PC-9 (cell line): ENCODE results near the gene SEMA5A. TPM values are rescaled to one million over a fixed set of nuclear protein-coding genes. Genes with fewer than 3 reads are reported as not detected.
"Not testable (repeated sequence)": the region's sequence is repeated elsewhere in the genome, so short reads cannot be mapped to it uniquely, and the experiment has no call there.

ENCODE experiments used
- BruUV-seq: library from RNA; stranded (reverse); fragments of 400-500 nt; replicated peaks from 2 replicates; lab custom pipeline; 2021; lab: Mats Ljungman, UMichigan
- CTCF ChIA-PET: fragments of 300-600 bp; sonication (Branson Sonifier 250); formaldehyde crosslinking; loops from one replicate; lab custom pipeline; 2022; ENCODE audit warnings: antibody characterized with exemption; lab: Charles Lee
- POLR2A ChIA-PET: fragments of 300-600 bp; sonication (Branson Sonifier 250); formaldehyde crosslinking; loops from one replicate; lab custom pipeline; 2022; ENCODE audit warnings: antibody characterized with exemption; ENCODE audit not compliant: unreplicated experiment; lab: Charles Lee
- DNase-seq, 2 experiments: peaks; one replicate each; pipeline versions ENCODE4 v3.0.0 to v3.0.0-alpha.2; 2015 to 2022; ENCODE audit warnings: mixed read lengths in 1 of 2
- H2AFZ ChIP-seq: fragments of 200-600 bp; sonication (generic); 2 replicates; pipeline ENCODE4 v1.8.1; 2017; ENCODE audit warnings: antibody characterized with exemption
- H3F3A ChIP-seq: fragments of 200-600 bp; sonication (generic); 2 replicates; pipeline ENCODE4 v1.8.1; 2017; ENCODE audit warnings: antibody characterized with exemption, mild to moderate bottlenecking, low read depth; ENCODE audit not compliant: insufficient read depth
- H3K27ac ChIP-seq: fragments of 200-600 bp; sonication (generic); 2 replicates; pipeline ENCODE4 v1.6.1; 2016; ENCODE audit warnings: mixed run types
- H3K27me3 ChIP-seq: fragments of 200-600 bp; sonication (generic); 2 replicates; pipeline ENCODE4 v1.6.1; 2016; ENCODE audit warnings: low read depth, mixed run types; ENCODE audit not compliant: insufficient read depth
- H3K36me3 ChIP-seq: fragments of 200-600 bp; sonication (generic); 2 replicates; pipeline ENCODE4 v1.6.1; 2016; ENCODE audit warnings: low read depth, mixed run types
- H3K4me1 ChIP-seq: fragments of 200-600 bp; sonication (generic); replicated peaks from 2 replicates; pipeline ENCODE4 v1.6.1; 2016; ENCODE audit warnings: mixed run types; ENCODE audit not compliant: insufficient read depth
- H3K4me2 ChIP-seq: fragments of 200-600 bp; sonication (generic); 2 replicates; pipeline ENCODE4 v1.6.1; 2017; ENCODE audit warnings: mixed run types
- H3K4me3 ChIP-seq: fragments of 200-600 bp; sonication (generic); 2 replicates; pipeline ENCODE4 v1.6.1; 2016; ENCODE audit warnings: mixed run types
- H3K79me2 ChIP-seq: fragments of 200-600 bp; sonication (generic); 2 replicates; pipeline ENCODE4 v1.6.1; 2017; ENCODE audit warnings: low read depth, mixed run types
- H3K9me2 ChIP-seq: fragments of 200-600 bp; sonication (generic); 2 replicates; pipeline ENCODE4 v1.8.1; 2017; ENCODE audit warnings: mild to moderate bottlenecking; ENCODE audit not compliant: insufficient read depth
- H3K9me3 ChIP-seq: fragments of 200-600 bp; sonication (generic); 2 replicates; pipeline ENCODE4 v1.8.1; 2016; ENCODE audit warnings: low read depth; ENCODE audit not compliant: insufficient read depth
- H4K20me1 ChIP-seq: fragments of 200-600 bp; sonication (generic); 2 replicates; pipeline ENCODE4 v1.8.1; 2017; ENCODE audit not compliant: insufficient read depth
- EZH2 ChIP-seq: fragments of 200-600 bp; sonication (generic); IDR thresholded peaks from 2 replicates; pipeline ENCODE4 v1.8.0; 2017; ENCODE audit warnings: antibody characterized with exemption, low read depth
- intact Hi-C: fragments of 100-400 bp; cut with micrococcal nuclease; formaldehyde crosslinking; loops from one replicate; pipeline ENCODE4 v1.10.0; 2022; ENCODE audit not compliant: unreplicated experiment
- total RNA-seq: library from RNA; stranded (reverse); gene quantifications from 2 replicates; pipeline ENCODE4 v1.2.3, GENCODE V29; 2021
- TF ChIP-seq, protein P1 (sequence below): fragments of 200-600 bp; sonication (generic); conservative IDR thresholded peaks from 2 replicates; pipeline ENCODE4 v1.6.1; 2017; ENCODE audit warnings: mixed run types, antibody characterized with exemption, mild to moderate bottlenecking, moderate library complexity

SEMA5A gene
- total RNA-seq, 1 experiment from 2014 or later: not detected

DNA sequence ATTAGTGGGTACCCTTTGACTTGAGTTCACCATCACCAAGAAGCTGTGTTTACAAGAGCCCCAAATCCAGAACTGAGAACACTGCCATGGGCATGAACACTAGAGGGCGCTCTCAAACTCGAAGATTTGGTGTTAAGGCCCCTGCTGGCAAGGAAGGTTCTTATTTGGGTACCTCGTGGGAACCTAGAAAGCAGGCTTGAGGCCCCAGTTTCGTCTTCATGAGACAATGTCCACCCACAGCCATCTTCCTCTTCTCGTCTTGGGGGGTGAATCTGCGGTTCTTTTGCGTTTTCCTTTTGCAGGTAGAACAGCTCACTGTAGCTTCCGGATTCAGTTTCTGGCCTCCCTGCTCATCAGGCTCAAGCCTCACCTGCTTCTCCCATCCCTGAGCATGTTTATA, 184.0 kb downstream of the SEMA5A start:
- Histone ChIP-seq H3K4me1 (peaks cover 19% of the 10 kb centered on the region), H3K4me3 (no peak overlapping the region), H3K9me2 (no peaks in the 10 kb centered on the region), H3K9me3 (no peaks in the 10 kb centered on the region; the same call in 1 of the 2 replicates), H3K36me3 (no peaks in the 10 kb centered on the region), H3K27me3 (no peaks in the 10 kb centered on the region), H3K27ac (no peak overlapping the region), H3F3A (0 out of 2 replicates have a peak, but pooled peaks cover 3% of the 10 kb centered on the region), H2AFZ (no peak overlapping the region), H4K20me1 (no peaks in the 10 kb centered on the region), H3K4me2 (no peak overlapping the region), H3K79me2 (no peaks in the 10 kb centered on the region)
- DNase-seq: peak; percentile 49 to 66
- intact Hi-C loops: loop anchor here (10.0 kb wide), 1 partner anchor 183 kb away; the partner anchor contains the start of gene SEMA5A
- BruUV-seq: no TSS peak
- TF ChIP-seq, protein P1, sequence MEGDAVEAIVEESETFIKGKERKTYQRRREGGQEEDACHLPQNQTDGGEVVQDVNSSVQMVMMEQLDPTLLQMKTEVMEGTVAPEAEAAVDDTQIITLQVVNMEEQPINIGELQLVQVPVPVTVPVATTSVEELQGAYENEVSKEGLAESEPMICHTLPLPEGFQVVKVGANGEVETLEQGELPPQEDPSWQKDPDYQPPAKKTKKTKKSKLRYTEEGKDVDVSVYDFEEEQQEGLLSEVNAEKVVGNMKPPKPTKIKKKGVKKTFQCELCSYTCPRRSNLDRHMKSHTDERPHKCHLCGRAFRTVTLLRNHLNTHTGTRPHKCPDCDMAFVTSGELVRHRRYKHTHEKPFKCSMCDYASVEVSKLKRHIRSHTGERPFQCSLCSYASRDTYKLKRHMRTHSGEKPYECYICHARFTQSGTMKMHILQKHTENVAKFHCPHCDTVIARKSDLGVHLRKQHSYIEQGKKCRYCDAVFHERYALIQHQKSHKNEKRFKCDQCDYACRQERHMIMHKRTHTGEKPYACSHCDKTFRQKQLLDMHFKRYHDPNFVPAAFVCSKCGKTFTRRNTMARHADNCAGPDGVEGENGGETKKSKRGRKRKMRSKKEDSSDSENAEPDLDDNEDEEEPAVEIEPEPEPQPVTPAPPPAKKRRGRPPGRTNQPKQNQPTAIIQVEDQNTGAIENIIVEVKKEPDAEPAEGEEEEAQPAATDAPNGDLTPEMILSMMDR: peak; percentile 95
- TF ChIP-seq EZH2: no peak
- POLR2A ChIA-PET: no interaction called here
- CTCF ChIA-PET: no interaction called here

DNA sequence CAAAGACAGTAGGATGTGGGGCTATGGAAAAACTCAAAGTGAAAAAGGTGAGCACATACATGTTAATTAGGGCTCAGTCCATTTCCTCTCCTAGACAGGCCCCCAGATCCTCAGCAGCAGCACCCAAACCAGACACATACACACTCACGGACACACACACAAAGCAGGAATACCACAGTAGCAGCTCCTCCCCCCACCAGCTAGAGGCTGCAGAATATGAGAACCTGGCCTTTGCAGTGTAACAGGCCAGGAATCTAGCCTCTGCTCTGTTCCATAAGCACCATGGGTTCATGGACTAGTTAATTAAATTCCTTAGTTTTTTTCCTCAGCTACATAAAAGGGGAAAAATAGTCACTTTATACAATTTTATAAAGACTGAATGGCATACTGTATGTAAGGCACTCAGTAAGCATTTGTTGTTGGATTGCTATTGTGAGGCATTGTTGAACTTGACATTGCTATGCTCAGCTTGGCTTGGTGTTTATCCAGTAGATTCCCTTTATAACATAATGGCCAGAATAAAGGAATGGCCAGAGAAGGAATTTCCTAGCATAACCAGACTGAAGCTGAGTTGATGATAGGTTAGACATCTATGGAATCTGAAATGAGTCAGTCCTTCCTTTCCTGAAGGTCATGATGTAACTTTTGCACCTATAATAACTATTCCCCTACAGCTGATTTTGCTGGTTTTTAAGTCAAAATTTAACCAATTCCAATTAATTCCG, 186.8 kb downstream of the SEMA5A start:
- Histone ChIP-seq H3K27me3 (no peaks in the 10 kb centered on the region), H3K27ac (no peak overlapping the region), H3F3A (peaks cover 8% of the 10 kb centered on the region; the same call in 1 of the 2 replicates), H4K20me1 (no peaks in the 10 kb centered on the region), H3K9me2 (no peaks in the 10 kb centered on the region), H3K4me3 (no peak overlapping the region), H3K79me2 (no peaks in the 10 kb centered on the region), H3K4me1 (peaks cover 29% of the 10 kb centered on the region), H3K4me2 (peak overlapping the region; percentile 24), H2AFZ (no peak overlapping the region), H3K9me3 (no peaks in the 10 kb centered on the region; the same call in 1 of the 2 replicates), H3K36me3 (no peaks in the 10 kb centered on the region)
- ChIA-PET POLR2A (no interaction called here), CTCF (no interaction called here)
- TF ChIP-seq EZH2: no peak
- DNase-seq: peak in 1 of 2 experiments; percentile 75
- no TSS peak for BruUV-seq
- intact Hi-C loops: no loop called here

DNA sequence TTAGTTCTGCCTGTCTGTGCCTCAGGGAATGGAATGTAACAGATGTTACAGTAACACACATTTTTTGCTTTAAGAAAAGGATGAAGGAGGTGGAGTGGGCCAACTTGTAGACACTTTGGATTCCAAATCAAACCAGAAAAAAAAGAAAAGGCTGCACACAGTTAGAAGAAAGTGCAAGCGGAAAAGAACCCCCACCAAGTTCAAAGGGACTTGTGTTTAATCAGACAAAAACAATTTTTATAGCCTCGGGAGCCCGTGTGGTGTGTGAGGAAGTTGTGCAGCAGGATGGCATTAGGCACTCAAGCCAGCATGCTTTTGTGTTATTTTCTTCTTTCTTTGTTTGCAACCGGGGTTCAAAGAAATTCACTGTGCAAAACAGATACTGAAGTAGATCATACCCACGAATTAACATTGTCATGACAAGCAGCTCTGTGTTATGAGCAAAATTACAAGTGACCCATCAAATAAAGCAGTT, 189.5 kb downstream of the SEMA5A start:
- Histone ChIP-seq H3K36me3 (no peaks in the 10 kb centered on the region), H3K79me2 (no peaks in the 10 kb centered on the region), H3K4me3 (no peak overlapping the region), H3K9me2 (no peaks in the 10 kb centered on the region), H4K20me1 (no peaks in the 10 kb centered on the region), H3K27me3 (no peaks in the 10 kb centered on the region), H3K4me1 (peaks cover 31% of the 10 kb centered on the region), H2AFZ (no peak overlapping the region), H3K9me3 (no peaks in the 10 kb centered on the region; the same call in 1 of the 2 replicates), H3K27ac (no peak overlapping the region), H3K4me2 (no peak overlapping the region), H3F3A (peaks cover 8% of the 10 kb centered on the region; the same call in 1 of the 2 replicates)
- ChIA-PET POLR2A (interaction anchor here (0.6 kb wide), 1 partner anchor 244 kb away, joined by 5 read pairs; no protein-coding TSS in a partner anchor), CTCF (no interaction called here)
- intact Hi-C loops: no loop called here
- DNase-seq: no peak
- BruUV-seq: no TSS peak
- no peak for TF ChIP-seq EZH2

DNA sequence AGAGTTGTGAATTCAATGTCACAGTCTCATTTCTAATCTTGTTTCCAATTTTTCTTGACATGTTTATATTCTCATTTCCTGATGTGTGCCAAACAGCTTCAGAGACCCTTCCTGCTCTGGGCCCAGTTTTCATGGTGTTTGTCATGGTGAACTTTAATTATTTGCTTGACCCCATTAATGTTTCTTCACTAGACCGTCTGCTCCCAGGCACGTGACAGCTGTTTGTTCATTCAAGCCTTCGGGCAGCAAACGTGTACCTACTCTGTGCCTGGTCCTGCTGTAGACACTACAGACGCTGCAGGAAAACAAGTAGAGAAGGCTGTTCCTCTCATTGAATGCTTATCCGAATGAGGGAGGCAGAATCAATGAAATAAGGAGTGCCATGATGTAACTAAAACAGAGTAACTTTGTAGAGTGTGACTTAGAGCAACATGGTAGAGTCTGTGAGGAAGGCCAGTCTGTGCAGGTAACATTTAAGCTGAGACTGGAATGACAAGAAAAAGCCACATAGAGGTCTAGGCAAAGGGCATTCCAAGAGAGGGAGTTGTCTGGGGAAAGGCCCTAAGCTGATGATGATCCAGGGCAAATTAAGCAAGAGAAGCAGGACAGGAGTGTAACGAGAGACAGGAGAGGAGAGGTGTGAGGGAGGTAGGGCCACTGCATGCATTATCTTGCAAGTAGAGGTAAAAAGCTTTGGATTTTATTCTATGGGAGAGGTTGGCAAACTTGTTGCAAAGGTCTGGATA, 191.4 kb downstream of the SEMA5A start:
- CTCF ChIA-PET: no interaction called here
- DNase-seq: peak in 1 of 2 experiments; percentile 60

DNA sequence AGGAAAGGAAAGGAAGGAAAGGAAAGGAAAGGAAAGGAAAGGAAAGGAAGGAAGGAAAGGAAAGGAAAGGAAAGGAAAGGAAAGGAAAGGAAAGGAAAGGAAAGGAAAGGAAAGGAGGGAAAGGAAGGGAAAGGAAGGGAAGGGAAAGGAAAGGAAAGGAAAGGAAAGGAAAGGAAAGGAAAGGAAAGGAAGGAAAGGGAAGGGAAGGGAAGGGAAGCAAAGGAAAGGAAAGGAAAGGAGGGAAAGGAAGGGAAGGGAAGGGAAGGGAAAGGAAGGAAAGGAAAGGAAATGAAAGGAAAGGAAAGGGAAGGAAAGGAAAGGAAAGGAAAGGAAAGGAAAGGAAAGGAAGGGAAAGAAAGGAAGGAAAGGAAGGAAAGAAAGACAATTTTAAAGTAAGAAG, 192.8 kb downstream of the SEMA5A start:
- H4K20me1 ChIP-seq, BruUV-seq, H3K4me3 ChIP-seq, intact Hi-C loops, H3K9me2 ChIP-seq, H3K4me2 ChIP-seq, H3K9me3 ChIP-seq, POLR2A ChIA-PET, CTCF ChIA-PET, H3K27me3 ChIP-seq, H3K36me3 ChIP-seq, H3K79me2 ChIP-seq, H3K27ac ChIP-seq, H2AFZ ChIP-seq, DNase-seq: not testable (repeated sequence)
- Histone ChIP-seq H3F3A (peaks cover 21% of the 10 kb centered on the region), H3K4me1 (peaks cover 32% of the 10 kb centered on the region)

More for the DNA sequence above, 191.4 kb downstream of the SEMA5A start:
- no peaks in the 10 kb centered on the region for H3K79me2 ChIP-seq
- H4K20me1 ChIP-seq: no peaks in the 10 kb centered on the region
- peaks cover 30% of the 10 kb centered on the region for H3K4me1 ChIP-seq
- H3K4me3 ChIP-seq: no peak overlapping the region
- H3K27me3 ChIP-seq: no peaks in the 10 kb centered on the region
- H3K27ac ChIP-seq: no peak overlapping the region
- intact Hi-C loops: no loop called here
- H3K9me2 ChIP-seq: no peaks in the 10 kb centered on the region
- TF ChIP-seq, protein P1: no peak
- no peak for TF ChIP-seq EZH2
- no peaks in the 10 kb centered on the region; the same call in 1 of the 2 replicates for H3K9me3 ChIP-seq
- POLR2A ChIA-PET: no interaction called here
- peak overlapping the region; percentile 10; the same call in 1 of the 2 replicates for H3K4me2 ChIP-seq
- no peak overlapping the region for H2AFZ ChIP-seq
- H3K36me3 ChIP-seq: no peaks in the 10 kb centered on the region
- H3F3A ChIP-seq: peaks cover 10% of the 10 kb centered on the region
- BruUV-seq: no TSS peak
